NCI-H128 (cell line): ENCODE data around the gene CRYZ.
"Not testable (repeated sequence)": the region's sequence is repeated elsewhere in the genome, so short reads cannot be mapped to it uniquely, and the experiment has no call there.

Experiments
- DNase-seq: peaks from one replicate; lab custom pipeline; 2025; ENCODE audit not compliant: unreplicated experiment; lab: John Stamatoyannopoulos, UW

The CRYZ gene

DNA sequence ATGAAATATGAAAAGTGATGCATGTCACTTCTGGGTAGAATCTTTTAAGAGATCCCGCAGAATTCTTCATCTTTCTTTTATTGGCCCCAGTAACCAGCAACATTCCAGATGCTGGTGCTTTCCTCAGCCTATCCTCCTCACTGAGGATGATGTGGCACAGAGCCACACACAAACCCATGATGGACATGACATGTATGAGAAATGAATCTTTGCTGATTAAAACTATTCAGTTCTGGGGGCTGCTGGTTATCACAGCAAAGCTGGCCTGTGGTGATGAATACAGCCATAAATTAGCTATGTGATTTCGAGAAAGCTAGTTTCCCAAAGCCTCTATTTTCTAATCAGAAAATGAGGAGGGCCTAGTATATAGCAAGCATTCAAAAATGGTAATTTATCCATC, 51.0 kb downstream of the CRYZ start:
- no peak for DNase-seq

DNA sequence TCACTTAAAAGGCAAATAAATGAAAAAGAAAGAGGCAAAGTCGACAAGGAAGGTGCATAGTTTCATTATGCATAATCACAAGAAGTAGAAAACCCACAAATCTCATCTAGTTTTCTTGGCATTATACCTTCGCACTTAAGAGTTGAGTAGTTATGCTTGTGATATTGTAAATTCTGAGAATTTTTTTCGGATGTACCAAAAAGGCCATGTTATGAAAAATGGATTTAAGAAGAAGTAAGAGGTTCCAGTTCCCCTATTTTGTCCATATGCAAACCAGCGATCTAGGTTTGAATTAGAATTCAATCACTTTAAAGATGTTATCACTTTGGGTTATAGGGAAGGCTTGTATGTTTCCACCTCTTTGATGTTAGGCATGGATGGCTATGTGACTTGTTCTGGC, 51.4 kb downstream of the CRYZ start:
- DNase-seq: no peak

DNA sequence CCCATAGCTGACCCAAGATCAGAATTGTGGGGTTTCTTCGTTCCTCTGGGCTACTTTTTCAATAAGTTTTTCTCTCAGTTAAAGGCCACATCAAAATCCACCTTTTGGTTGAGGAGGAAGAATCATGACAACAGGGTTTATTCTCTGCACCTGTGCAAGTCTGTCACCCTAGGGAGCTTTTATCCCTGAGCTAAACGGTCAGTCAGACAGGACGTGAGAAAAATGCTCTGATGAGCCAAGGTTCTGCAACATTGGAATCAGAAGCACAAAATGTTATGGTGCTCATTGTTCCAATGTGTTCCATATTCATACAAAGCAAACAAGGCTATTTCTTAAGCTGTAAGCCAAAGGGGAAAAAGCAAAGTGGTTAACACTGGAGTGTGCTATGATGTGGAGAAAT, 51.8 kb downstream of the CRYZ start:
- DNase-seq: no peak

DNA sequence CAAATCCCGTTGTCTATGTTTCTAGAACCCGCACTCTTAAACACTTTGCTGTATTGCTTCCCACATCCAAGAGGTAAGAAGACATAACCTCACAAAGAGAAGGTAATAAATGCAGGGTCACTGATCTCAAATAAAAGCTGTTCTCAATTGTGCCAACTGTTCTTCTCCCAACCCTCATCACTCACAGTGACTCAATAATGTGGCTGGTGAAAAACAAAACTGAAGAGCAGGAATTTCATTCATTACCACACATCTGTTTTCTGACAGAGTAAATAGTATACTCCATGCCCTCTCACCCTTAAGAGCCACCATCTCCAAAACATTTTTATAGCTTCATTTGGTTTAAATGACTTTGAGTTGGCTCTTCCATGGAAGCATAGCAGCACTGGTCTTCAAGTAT, 53.0 kb downstream of the CRYZ start:
- no peak for DNase-seq

DNA sequence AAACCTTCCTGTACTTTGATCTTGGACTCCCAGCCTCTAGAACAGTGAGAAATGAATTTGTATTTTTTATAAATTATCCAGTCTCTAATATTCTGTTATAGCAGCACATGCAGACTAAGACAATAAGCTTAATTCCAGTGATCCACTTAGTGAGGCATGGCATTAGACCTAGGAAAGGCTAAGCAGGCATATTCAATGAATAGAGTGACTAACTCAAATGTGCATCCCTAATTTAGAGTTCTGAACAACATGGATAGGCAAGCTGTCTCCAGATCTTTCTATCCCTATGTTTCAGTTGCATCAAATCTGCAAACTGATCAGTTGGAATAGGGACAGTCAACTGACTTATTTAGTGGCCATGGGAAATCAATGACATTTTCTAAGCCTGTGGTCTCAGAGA, 54.9 kb downstream of the CRYZ start:
- no peak for DNase-seq

DNA sequence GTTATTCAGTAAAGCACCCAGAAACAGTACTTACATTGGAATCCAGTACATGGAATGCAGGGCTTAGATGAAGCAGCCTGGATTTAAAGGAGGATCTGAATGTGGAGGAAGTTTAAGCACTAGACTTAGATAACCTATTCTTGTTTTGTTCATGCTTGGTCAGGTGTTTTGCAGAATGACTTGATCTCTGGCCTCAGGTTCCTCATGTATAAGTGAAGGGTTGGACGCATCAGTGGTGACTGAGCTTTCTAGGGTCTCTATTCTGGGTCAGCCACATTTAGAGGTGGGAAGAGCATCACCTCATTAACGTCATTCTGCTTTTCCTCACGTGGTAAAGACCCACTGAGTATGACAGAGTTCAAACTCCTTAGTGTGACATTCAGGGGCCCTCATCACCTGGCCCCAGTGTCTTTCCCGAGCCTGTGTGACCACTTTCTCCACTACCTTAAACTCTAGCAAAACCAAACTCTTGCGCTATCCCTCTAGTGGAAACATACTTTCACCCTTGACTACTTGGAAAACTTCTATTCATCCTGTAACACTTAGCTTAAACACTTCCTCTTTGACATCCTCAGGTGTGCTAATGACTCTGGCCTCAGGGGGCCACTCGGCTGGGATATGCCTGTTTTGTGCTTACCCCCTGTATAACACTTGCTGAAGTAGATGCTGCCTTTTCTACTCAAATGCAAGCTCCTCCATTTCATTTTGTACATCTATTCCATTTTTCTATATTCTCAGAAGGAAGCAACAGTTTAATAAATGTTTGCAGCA, 58.4 kb downstream of the CRYZ start:
- DNase-seq: no peak

DNA sequence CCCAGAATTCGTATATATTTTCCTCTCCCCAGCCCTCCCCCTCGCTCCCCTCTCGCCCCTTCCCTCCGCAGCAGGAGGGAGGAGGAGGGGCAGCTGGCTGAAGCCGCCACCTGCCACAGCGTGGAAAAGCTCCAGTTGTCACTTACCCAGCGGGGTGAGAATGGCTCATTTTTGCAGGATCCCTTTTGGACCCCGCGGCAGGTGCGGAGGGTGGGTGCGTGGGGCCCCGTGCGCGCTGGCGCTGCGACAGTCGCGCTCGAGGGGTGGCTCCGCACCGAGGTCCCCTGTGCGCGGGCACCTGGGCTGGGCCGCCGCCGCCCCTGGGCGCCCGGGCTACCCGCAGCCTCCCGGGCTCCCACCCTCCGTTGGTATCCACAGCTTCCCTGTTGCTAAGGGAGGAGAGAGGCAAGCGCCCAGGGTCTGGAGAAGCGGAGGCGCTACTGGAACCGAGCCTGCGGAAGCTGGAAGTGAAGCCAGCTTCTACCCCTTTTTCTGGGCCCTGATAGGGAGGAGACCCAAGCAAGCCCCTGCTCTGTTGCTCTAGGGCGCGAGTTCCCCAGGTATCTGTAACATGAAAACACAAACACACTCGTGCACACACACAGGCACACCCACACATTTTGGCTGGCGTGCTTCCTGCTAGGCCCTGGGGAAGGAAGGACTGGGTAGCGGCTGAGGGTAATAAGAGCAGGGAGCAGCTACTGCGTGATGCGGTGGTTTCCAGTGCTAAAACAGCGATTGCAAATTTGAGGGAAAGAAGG, 59.3 kb downstream of the CRYZ start, which contains the start of gene ERICH3:
ERICH3 (minus strand) TSS at position 442 of the 761 bp plus-strand sequence; CDS start at position 169, 273 bp downstream.
- no peak for DNase-seq

DNA sequence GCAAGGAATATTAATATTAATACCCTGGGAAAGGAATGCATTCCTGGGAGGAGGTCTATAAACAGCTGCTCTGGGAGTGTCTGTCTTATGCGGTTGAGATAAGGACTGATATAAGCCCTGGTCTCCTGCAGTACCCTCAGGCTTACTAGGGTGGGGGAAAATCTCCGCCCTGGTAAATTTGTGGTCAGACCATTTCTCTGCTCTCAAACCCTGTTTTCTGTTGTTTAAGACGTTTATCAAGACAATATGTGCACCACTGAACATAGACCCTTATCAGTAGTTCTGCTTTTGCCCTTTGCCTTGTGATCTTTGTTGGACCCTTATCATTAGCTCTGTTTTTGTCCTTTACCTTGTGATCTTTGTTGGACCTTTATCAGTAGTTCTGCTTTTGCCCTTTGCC, 62.0 kb downstream of the CRYZ start:
- not testable (repeated sequence) for DNase-seq
